Caco-2 (cell line): ENCODE measurements around the gene LRCH3. TPM values are rescaled to one million over a fixed set of nuclear protein-coding genes. Genes with fewer than 3 reads are reported as not detected.

Experiments
- BruUV-seq: library from RNA; stranded (reverse); fragments of 400-500 nt; replicated peaks from 2 replicates; lab custom pipeline; 2021; lab: Mats Ljungman, UMichigan
- CTCF ChIA-PET: fragments of 300-600 bp; sonication (Branson Sonifier 250); formaldehyde crosslinking; loops from one replicate; lab custom pipeline; 2022; ENCODE audit warnings: antibody characterized with exemption; lab: Charles Lee
- POLR2A ChIA-PET: fragments of 300-600 bp; sonication (Branson Sonifier 250); formaldehyde crosslinking; loops from one replicate; lab custom pipeline; 2022; ENCODE audit warnings: antibody characterized with exemption; lab: Charles Lee
- DNase-seq, 2 experiments: peaks; one replicate each; pipeline versions ENCODE4 v3.0.0 to v3.0.0-alpha.2; 2020 to 2022
- H3K27me3 ChIP-seq: replicated peaks from 2 replicates; pipeline ENCODE4 v1.6.0; 2011; ENCODE audit warnings: low read length; ENCODE audit not compliant: control insufficient read depth, insufficient read depth
- H3K36me3 ChIP-seq: 2 replicates; pipeline ENCODE4 v1.5.1; 2011; ENCODE audit warnings: low read length; ENCODE audit not compliant: control insufficient read depth, insufficient read depth
- H3K4me1 ChIP-seq: fragments of 250-450 bp; sonication (Bioruptor Pico); 2 replicates; pipeline ENCODE4 v1.5.1; 2020; ENCODE audit warnings: mild to moderate bottlenecking
- H3K4me3 ChIP-seq: 2 replicates; pipeline ENCODE4 v1.5.1; 2011; ENCODE audit warnings: low read depth, mild to moderate bottlenecking, control low read depth, low read length
- H3K9me3 ChIP-seq: fragments of 250-450 bp; sonication (Bioruptor Pico); 2 replicates; pipeline ENCODE4 v1.5.1; 2020; ENCODE audit warnings: mild to moderate bottlenecking, moderate library complexity
- H3K27ac Mint-ChIP-seq: one replicate; pipeline ENCODE4 v1.8.0; 2022; ENCODE audit warnings: mixed read lengths; ENCODE audit not compliant: unreplicated experiment
- H3K27me3 Mint-ChIP-seq: one replicate; pipeline ENCODE4 v1.8.0; 2022; ENCODE audit warnings: mixed read lengths; ENCODE audit not compliant: insufficient read depth, unreplicated experiment
- H3K36me3 Mint-ChIP-seq: one replicate; pipeline ENCODE4 v1.8.0; 2022; ENCODE audit warnings: mild to moderate bottlenecking, mixed read lengths; ENCODE audit not compliant: insufficient read depth, unreplicated experiment
- H3K4me1 Mint-ChIP-seq: one replicate; pipeline ENCODE4 v1.8.0; 2022; ENCODE audit warnings: low read depth, mixed read lengths; ENCODE audit not compliant: unreplicated experiment
- H3K4me3 Mint-ChIP-seq: one replicate; pipeline ENCODE4 v1.8.0; 2022; ENCODE audit warnings: mild to moderate bottlenecking, moderate library complexity, mixed read lengths; ENCODE audit not compliant: unreplicated experiment
- H3K9me3 Mint-ChIP-seq: one replicate; pipeline ENCODE4 v1.8.0; 2022; ENCODE audit warnings: mixed read lengths; ENCODE audit not compliant: unreplicated experiment
- intact Hi-C: fragments of 100-400 bp; cut with micrococcal nuclease; formaldehyde crosslinking; loops from one replicate; pipeline ENCODE4 v1.10.0; 2022; ENCODE audit not compliant: unreplicated experiment
- total RNA-seq: library from RNA; stranded (reverse); gene quantifications from 2 replicates; pipeline ENCODE4 v1.2.3, GENCODE V29; 2022
- TF ChIP-seq, protein P1 (sequence below), 2 experiments: fragments of 200-600 bp in 1 of 2; IDR thresholded peaks; 1 replicate in 1 of 2; 2 replicates in 1 of 2; pipeline versions ENCODE4 v1.5.1 to v1.8.0; 2011 to 2022; ENCODE audit warnings: antibody characterized with exemption in 1 of 2, control low read depth in 1 of 2, inconsistent platforms in 1 of 2, low read depth in 1 of 2, low read length in 1 of 2, mild to moderate bottlenecking in 1 of 2, moderate library complexity in 1 of 2; ENCODE audit not compliant: insufficient read depth in 1 of 2, severe bottlenecking in 1 of 2, unreplicated experiment in 1 of 2

LRCH3 gene
- total RNA-seq, 1 experiment from 2014 or later = 38.7 TPM

GRCh38 chr3:197837282-197837681 is 46.2 kb downstream of the LRCH3 start:
- Mint-ChIP-seq H3K27me3 (no peaks in the 10 kb centered on the region), H3K27ac (no peak overlapping the region), H3K36me3 (peaks cover 42% of the 10 kb centered on the region), H3K4me3 (no peak overlapping the region), H3K4me1 (no peaks in the 10 kb centered on the region), H3K9me3 (no peaks in the 10 kb centered on the region)
- no peaks in the 10 kb centered on the region for H3K9me3 ChIP-seq
- no peaks in the 10 kb centered on the region for H3K4me1 ChIP-seq
- H3K36me3 ChIP-seq = peaks cover 3% of the 10 kb centered on the region; the same call in 1 of the 2 replicates
- intact Hi-C loops = no loop called here
- POLR2A ChIA-PET = no interaction called here
- H3K27me3 ChIP-seq = no peaks in the 10 kb centered on the region
- TF ChIP-seq, protein P1, sequence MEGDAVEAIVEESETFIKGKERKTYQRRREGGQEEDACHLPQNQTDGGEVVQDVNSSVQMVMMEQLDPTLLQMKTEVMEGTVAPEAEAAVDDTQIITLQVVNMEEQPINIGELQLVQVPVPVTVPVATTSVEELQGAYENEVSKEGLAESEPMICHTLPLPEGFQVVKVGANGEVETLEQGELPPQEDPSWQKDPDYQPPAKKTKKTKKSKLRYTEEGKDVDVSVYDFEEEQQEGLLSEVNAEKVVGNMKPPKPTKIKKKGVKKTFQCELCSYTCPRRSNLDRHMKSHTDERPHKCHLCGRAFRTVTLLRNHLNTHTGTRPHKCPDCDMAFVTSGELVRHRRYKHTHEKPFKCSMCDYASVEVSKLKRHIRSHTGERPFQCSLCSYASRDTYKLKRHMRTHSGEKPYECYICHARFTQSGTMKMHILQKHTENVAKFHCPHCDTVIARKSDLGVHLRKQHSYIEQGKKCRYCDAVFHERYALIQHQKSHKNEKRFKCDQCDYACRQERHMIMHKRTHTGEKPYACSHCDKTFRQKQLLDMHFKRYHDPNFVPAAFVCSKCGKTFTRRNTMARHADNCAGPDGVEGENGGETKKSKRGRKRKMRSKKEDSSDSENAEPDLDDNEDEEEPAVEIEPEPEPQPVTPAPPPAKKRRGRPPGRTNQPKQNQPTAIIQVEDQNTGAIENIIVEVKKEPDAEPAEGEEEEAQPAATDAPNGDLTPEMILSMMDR (IDR thresholded peaks at IDR 0.05; ENCODE audit: insufficient read depth in 1 of 2, low read depth in 1 of 2, low read length in 1 of 2, severe bottlenecking in 1 of 2, unreplicated experiment in 1 of 2) = no peak
- BruUV-seq = no TSS peak
- CTCF ChIA-PET = no interaction called here
- no peak for DNase-seq
- no peak overlapping the region for H3K4me3 ChIP-seq

DNA sequence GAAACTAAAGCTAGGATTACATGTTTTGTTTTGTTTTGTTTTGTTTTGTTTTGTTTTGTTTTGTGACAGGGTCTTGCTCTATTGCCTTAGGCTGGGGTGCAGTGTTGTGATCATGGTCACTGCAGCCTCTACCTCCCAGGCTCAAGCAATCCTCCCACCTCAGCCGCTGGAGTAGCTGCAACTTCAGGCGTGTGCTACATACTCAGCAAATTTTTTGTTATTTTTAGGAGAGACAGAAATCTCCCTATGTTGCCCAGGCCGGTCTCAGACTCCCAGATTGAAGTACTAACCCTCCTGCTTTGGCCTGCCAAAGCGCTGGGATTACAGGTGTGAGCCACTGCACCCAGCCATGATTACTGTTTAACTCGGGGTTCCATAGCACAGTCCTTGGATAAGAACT is 50.7 kb downstream of the LRCH3 start:
- H3K36me3 ChIP-seq = 0 out of 2 replicates have a peak, but pooled peaks cover 3% of the 10 kb centered on the region
- H3K27me3 Mint-ChIP-seq = no peaks in the 10 kb centered on the region
- no peaks in the 10 kb centered on the region for H3K27me3 ChIP-seq
- BruUV-seq = no TSS peak
- H3K9me3 ChIP-seq = no peaks in the 10 kb centered on the region
- TF ChIP-seq, protein P1 (IDR thresholded peaks at IDR 0.05; ENCODE audit: insufficient read depth in 1 of 2, low read depth in 1 of 2, low read length in 1 of 2, severe bottlenecking in 1 of 2, unreplicated experiment in 1 of 2) = no peak
- H3K4me1 Mint-ChIP-seq = no peaks in the 10 kb centered on the region
- no peaks in the 10 kb centered on the region for H3K4me1 ChIP-seq
- DNase-seq = no peak
- peaks cover 55% of the 10 kb centered on the region for H3K36me3 Mint-ChIP-seq
- no peak overlapping the region for H3K4me3 Mint-ChIP-seq
- CTCF ChIA-PET = no interaction called here
- H3K9me3 Mint-ChIP-seq = no peaks in the 10 kb centered on the region
- H3K4me3 ChIP-seq = no peak overlapping the region
- H3K27ac Mint-ChIP-seq = no peak overlapping the region
- intact Hi-C loops = no loop called here
- POLR2A ChIA-PET = no interaction called here

- Histone ChIP-seq H3K9me3 (no peaks in the 10 kb centered on the region), H3K4me3 (no peak overlapping the region), H3K36me3 (0 out of 2 replicates have a peak, but pooled peaks cover 1% of the 10 kb centered on the region), H3K4me1 (no peaks in the 10 kb centered on the region), H3K27me3 (no peaks in the 10 kb centered on the region)
- BruUV-seq = no TSS peak
- Mint-ChIP-seq H3K27ac (no peak overlapping the region), H3K4me1 (no peaks in the 10 kb centered on the region), H3K4me3 (no peak overlapping the region), H3K9me3 (no peaks in the 10 kb centered on the region), H3K27me3 (no peaks in the 10 kb centered on the region), H3K36me3 (peaks cover 62% of the 10 kb centered on the region)
- POLR2A ChIA-PET = no interaction called here
- CTCF ChIA-PET = no interaction called here
- TF ChIP-seq, protein P1 (IDR thresholded peaks at IDR 0.05; ENCODE audit: insufficient read depth in 1 of 2, low read depth in 1 of 2, low read length in 1 of 2, severe bottlenecking in 1 of 2, unreplicated experiment in 1 of 2) = no peak
- intact Hi-C loops = no loop called here
- no peak for DNase-seq
Observed at GRCh38 chr3:197846491-197846890, 55.4 kb downstream of the LRCH3 start.
